ENCODE results near the gene DNAH12.

DNA sequence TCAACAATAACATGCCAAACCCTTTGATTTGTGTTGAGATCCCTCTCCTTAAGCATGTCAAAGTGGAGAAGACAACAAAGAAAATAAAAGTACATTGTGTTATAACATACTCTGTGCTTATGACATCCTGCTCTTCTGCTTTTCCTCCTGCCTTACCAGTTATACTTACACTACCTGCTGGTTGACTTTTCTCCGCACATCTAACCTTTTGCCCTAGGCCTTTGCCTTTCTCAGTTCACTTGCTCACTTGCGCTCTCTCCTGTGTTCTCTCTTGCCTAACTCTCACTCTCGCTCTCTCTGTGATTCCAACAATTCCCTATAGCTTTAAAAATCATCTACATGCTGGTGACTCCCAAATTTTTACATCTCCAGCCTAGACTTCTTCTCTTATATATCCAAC lies 5.7 kb downstream of the DNAH12 start:
- TF ChIP-seq, protein P1, sequence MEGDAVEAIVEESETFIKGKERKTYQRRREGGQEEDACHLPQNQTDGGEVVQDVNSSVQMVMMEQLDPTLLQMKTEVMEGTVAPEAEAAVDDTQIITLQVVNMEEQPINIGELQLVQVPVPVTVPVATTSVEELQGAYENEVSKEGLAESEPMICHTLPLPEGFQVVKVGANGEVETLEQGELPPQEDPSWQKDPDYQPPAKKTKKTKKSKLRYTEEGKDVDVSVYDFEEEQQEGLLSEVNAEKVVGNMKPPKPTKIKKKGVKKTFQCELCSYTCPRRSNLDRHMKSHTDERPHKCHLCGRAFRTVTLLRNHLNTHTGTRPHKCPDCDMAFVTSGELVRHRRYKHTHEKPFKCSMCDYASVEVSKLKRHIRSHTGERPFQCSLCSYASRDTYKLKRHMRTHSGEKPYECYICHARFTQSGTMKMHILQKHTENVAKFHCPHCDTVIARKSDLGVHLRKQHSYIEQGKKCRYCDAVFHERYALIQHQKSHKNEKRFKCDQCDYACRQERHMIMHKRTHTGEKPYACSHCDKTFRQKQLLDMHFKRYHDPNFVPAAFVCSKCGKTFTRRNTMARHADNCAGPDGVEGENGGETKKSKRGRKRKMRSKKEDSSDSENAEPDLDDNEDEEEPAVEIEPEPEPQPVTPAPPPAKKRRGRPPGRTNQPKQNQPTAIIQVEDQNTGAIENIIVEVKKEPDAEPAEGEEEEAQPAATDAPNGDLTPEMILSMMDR (IDR thresholded peaks at IDR 0.05; ENCODE audit: low read depth, low read length) = no peak
- TF ChIP-seq EZH2phosphoT487 (IDR thresholded peaks at IDR 0.05; ENCODE audit: low read depth) = no peak
